HG03064 (cell line): ENCODE data around the gene MAP3K4.
A peak's percentile ranks its signal among the peaks of the same experiment; 100 is the strongest.

Experiments
- ATAC-seq: cut with Tn5 transposase; IDR thresholded peaks from one replicate; pipeline ENCODE4 v1.9.1; 2021; ENCODE audit warnings: low read depth; ENCODE audit not compliant: unreplicated experiment

The MAP3K4 gene

GRCh38 chr6:160999516-160999915, 7.9 kb downstream of the MAP3K4 start:
- no peak for ATAC-seq

- ATAC-seq, result no peak
Observed at GRCh38 chr6:161000632-161001031, 9.1 kb downstream of the MAP3K4 start.

- ATAC-seq, result no peak
Observed at GRCh38 chr6:161001421-161001820, 9.9 kb downstream of the MAP3K4 start.

GRCh38 chr6:161003336-161003735, 11.8 kb downstream of the MAP3K4 start:
- no peak for ATAC-seq

GRCh38 chr6:161008245-161008644, 16.7 kb downstream of the MAP3K4 start:
- ATAC-seq, result no peak

- ATAC-seq, result no peak
Observed at GRCh38 chr6:161009991-161010390, 18.4 kb downstream of the MAP3K4 start.

GRCh38 chr6:161010418-161010817, 18.8 kb downstream of the MAP3K4 start:
- ATAC-seq, result no peak

- no peak for ATAC-seq
Observed at GRCh38 chr6:161011492-161012480, 20.2 kb downstream of the MAP3K4 start.

GRCh38 chr6:161013695-161014094, 22.1 kb downstream of the MAP3K4 start:
- ATAC-seq, result no peak

- no peak for ATAC-seq
Observed at GRCh38 chr6:161017766-161018564, 26.4 kb downstream of the MAP3K4 start.

GRCh38 chr6:161019324-161019839, 27.8 kb downstream of the MAP3K4 start:
- no peak for ATAC-seq

- ATAC-seq, result no peak
Observed at GRCh38 chr6:161021543-161021942, 30.0 kb downstream of the MAP3K4 start.

GRCh38 chr6:161021998-161022743, 30.6 kb downstream of the MAP3K4 start:
- ATAC-seq, result no peak

- no peak for ATAC-seq
Observed at GRCh38 chr6:161023316-161023715, 31.7 kb downstream of the MAP3K4 start.

GRCh38 chr6:161024364-161024920, 32.9 kb downstream of the MAP3K4 start:
- ATAC-seq, result no peak

- no peak for ATAC-seq
Observed at GRCh38 chr6:161027385-161027784, 35.8 kb downstream of the MAP3K4 start.

- peak; percentile 71 for ATAC-seq
Observed at GRCh38 chr6:161029195-161029809, 37.7 kb downstream of the MAP3K4 start.

GRCh38 chr6:161031721-161032495, 40.3 kb downstream of the MAP3K4 start:
- no peak for ATAC-seq

- no peak for ATAC-seq
Observed at GRCh38 chr6:161033667-161034066, 42.1 kb downstream of the MAP3K4 start.
